ENCODE results near the gene FCN2. TPM values are rescaled to one million over a fixed set of nuclear protein-coding genes. Genes with fewer than 3 reads are reported as not detected.

The FCN2 gene
- total and polyA plus RNA-seq, 2 of the 13 experiments (the other 11 are each of a cell fraction or from before 2014, with no cell fraction given): not detected

- TF ChIP-seq ZUFSP (CRISPR knock-in tag; IDR thresholded peaks at IDR 0.05; ENCODE audit: borderline replicate concordance) (no peak), MIXL1 (CRISPR knock-in tag; IDR thresholded peaks at IDR 0.05) (no peak), MATR3 (CRISPR knock-in tag; IDR thresholded peaks at IDR 0.05) (no peak), LRRFIP1 (CRISPR knock-in tag; conservative IDR thresholded peaks at IDR 0.05) (no peak)
Measured at GRCh38 chr9:134847752-134848432, 32.7 kb upstream of the FCN2 start (continued).

- no peak overlapping the region for H3K4me2 ChIP-seq (ENCODE audit: low read depth, low read length)
- H4K20me1 ChIP-seq (ENCODE audit: insufficient read depth, low read length): no peaks in the 10 kb centered on the region
- DNase-seq (ENCODE audit: low spot score) (no peak), FAIRE-seq (no peak), ATAC-seq (no peak)
- intact Hi-C loops (cut with micrococcal nuclease; ENCODE audit: unreplicated experiment): no loop called here
- no TSS peak for BruUV-seq (replicated peaks)
- CTCF ChIA-PET (ENCODE audit: low intra/inter-chr PET ratio, low total read pairs): no interaction called here
- peaks cover 0 to 20% of the 10 kb centered on the region in 2 experiments; a peak in 3 of 5 replicates for H3K27me3 ChIP-seq (ENCODE audit: control insufficient read depth in 1 of 2, insufficient read depth in 2 of 2, low read length in 2 of 2)
- no peaks in the 10 kb centered on the region for H3K79me2 ChIP-seq (ENCODE audit: insufficient read depth, low read length)
- no peak overlapping the region for H3K9ac ChIP-seq (ENCODE audit: insufficient read depth, low read depth, low read length)
- TF ChIP-seq ZNF18 (CRISPR knock-in tag; IDR thresholded peaks at IDR 0.05; ENCODE audit: insufficient replicate concordance): peak; percentile 31
- TF ChIP-seq HMGXB4 (CRISPR knock-in tag; IDR thresholded peaks at IDR 0.05; ENCODE audit: borderline replicate concordance in 1 of 2, low read depth in 1 of 2): no peak
- no peak for TF ChIP-seq KLF16 (CRISPR knock-in tag; IDR thresholded peaks at IDR 0.05)
- no peak for TF ChIP-seq PRDM15 (CRISPR knock-in tag; IDR thresholded peaks at IDR 0.05)
- H3K36me3 ChIP-seq (replicated peaks in 1 of 2; ENCODE audit: control insufficient read depth in 1 of 2, insufficient read depth in 2 of 2, low read length in 2 of 2): no peaks in the 10 kb centered on the region
- H2AFZ ChIP-seq (ENCODE audit: low read length): no peak overlapping the region
- WGBS (ENCODE audit: low lambda C conversion rate): 27% methylated on average over 6 of the region's 10 CpGs
- H3K4me1 ChIP-seq (ENCODE audit: insufficient read depth, low read length): no peaks in the 10 kb centered on the region
- no peak overlapping the region for H3K4me3 ChIP-seq (replicated peaks in 1 of 3; ENCODE audit: insufficient read depth in 1 of 3, low read depth in 2 of 3, low read length in 3 of 3)
- no peaks in the 10 kb centered on the region; the same call in none of the 2 replicates for H3K9me3 ChIP-seq (ENCODE audit: low read length)
- in situ Hi-C loops (cut with HindIII; ENCODE audit: extremely low pct_ligation_motif_present, low pct_unique_long_range_greater_than_20kb): no loop called here
- POLR2A ChIA-PET: no interaction called here
- H3K27ac ChIP-seq (ENCODE audit: extremely low read length, insufficient read depth, low read length): no peak overlapping the region
Measured at GRCh38 chr9:134848504-134848903, 32.1 kb upstream of the FCN2 start.

All from HepG2 (cell line).